ENCODE results near the gene SLC6A19.
"Not testable (repeated sequence)": the region's sequence is repeated elsewhere in the genome, so short reads cannot be mapped to it uniquely, and the experiment has no call there.

The SLC6A19 gene

GRCh38 chr5:1261643-1262042 lies 60.2 kb downstream of the SLC6A19 start:
- no peak for DNase-seq (ENCODE audit: low read depth in 1 of 2, low spot score in 1 of 2)

DNA sequence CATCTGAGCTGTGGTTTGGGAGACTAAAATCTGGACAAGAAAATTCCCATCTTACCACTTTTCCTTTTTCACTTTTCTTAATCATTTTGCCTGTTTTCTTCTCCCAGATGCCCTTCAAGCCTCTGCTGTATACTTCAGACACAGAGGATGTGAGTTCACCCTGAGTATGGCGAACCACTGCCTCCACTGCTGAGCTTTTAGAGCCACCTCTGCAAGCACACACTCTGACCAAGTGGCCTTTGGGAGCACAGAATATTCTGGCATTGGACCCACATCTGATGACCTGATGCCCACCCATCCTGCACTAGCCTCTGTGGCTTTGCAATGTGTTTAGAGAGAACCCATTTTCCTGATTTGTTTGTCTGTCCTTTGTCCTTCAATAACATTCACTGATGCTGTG lies 61.0 kb downstream of the SLC6A19 start:
- no peak for DNase-seq (ENCODE audit: low read depth in 1 of 2, low spot score in 1 of 2)

DNA sequence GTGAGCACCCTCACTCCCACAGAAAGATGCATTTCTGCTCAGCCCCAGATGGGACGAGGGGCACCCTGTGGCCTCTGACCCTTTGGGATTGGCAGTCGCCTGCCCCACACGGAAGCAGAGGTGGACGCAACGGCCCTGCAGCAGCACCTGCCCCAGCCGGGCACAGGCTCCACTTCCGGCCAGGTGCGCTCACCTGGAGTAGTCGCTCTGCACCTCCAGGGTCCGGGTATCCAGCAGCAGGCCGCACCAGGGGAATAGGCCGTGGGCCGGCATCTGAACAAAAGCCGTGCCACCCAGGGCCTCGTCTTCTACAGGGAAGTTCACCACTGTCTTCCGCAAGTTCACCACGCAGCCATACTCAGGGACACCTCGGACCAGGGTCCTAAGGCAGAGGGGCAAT lies 62.8 kb downstream of the SLC6A19 start:
- no peak for DNase-seq (ENCODE audit: low read depth in 1 of 2, low spot score in 1 of 2)

- no peak for DNase-seq (ENCODE audit: low read depth in 1 of 2, low spot score in 1 of 2)
These were observed 63.6 kb downstream of the SLC6A19 start for GRCh38 chr5:1265026-1265425.

DNA sequence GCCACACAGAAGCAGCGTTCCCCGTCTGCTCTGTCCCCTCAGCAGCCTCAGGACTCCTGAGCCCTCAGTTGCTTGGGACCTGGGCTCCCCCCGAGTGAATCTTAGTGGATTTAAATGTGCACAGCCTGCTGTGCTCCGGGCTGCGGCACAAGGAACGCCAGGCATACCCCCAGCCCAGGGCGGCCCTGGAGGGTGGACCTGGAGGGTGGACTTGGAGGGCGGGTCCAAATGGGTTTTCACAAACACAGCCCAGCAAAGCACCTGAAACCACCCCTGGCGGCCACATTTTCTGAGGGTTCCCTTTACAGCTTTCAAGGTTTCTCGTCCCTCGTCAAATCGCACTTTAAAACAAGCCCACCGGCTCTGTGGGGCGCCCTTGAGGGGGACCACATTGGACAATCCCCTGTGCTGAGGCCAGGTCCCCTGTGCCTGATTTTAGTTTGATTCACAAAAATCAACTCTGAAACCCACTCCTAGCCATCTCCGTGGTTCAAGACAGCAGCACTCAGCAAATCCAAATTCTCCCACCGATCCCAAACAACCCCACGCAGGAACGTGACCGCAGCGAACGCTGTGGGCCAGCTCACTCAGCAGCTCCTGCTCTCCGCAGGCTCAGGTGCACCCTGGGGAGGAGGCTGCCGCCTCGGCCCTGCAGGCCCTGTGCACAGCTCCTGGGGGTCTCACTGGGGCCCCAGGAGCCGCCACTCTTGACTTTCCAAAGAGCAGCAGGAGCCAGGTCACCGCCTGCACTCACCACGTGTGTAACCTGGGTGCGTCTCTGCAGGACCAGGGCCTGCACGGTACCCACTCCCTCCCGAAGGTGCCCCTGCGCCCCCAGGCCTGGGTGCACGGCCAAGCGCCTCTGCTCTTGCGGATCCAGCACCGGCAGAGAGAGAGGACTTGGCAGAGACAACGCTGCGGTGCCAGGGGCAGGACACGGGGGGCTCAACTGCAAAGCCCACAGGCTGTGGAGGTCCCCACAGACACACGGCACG lies 64.4 kb downstream of the SLC6A19 start:
- DNase-seq (ENCODE audit: low read depth in 1 of 2, low spot score in 1 of 2) = no peak

GRCh38 chr5:1266791-1267190 lies 65.4 kb downstream of the SLC6A19 start:
- DNase-seq (ENCODE audit: low read depth in 1 of 2, low spot score in 1 of 2) = no peak

DNA sequence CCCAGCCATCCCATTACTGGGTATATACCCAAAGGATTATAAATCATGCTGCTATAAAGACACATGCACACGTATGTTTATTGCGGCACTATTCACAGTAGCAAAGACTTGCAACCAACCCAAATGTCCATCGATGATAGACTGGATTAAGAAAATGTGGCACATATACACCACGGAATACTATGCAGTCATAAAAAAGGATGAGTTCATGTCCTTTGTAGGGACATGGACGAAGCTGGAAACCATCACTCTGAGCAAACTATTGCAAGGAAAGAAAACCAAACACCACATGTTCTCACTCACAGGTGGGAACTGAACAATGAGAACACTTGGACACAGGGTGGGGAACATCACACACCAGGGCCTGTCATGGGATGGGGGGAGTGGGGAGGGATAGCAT lies 66.1 kb downstream of the SLC6A19 start:
- DNase-seq (ENCODE audit: low read depth in 1 of 2, low spot score in 1 of 2) = not testable (repeated sequence)

DNA sequence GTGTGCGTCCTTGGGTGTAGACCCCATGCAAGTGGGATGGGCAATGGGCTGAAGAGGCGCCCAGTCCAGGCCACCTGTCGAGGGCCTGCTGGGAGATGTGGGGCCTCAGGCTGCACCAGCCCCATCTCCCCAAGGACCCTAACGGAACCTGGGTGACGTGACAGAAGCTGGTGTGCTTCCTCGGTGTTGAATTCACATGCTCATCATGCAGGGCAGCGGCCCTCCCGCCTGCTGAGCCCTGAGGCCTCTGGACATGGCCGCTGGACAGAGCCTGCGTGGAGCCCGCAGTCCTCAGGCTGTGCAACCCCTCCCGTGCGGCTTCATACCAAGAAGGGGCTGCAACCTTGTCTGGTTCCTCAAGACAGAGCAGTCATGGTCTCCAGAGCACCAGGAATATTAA lies 66.7 kb downstream of the SLC6A19 start:
- DNase-seq (ENCODE audit: low read depth in 1 of 2, low spot score in 1 of 2) = no peak

- no peak for DNase-seq (ENCODE audit: low read depth in 1 of 2, low spot score in 1 of 2)
These were observed 67.3 kb downstream of the SLC6A19 start for GRCh38 chr5:1268666-1269065.

GRCh38 chr5:1270426-1270825 lies 69.0 kb downstream of the SLC6A19 start:
- DNase-seq (ENCODE audit: low read depth in 1 of 2, low spot score in 1 of 2) = no peak

DNA sequence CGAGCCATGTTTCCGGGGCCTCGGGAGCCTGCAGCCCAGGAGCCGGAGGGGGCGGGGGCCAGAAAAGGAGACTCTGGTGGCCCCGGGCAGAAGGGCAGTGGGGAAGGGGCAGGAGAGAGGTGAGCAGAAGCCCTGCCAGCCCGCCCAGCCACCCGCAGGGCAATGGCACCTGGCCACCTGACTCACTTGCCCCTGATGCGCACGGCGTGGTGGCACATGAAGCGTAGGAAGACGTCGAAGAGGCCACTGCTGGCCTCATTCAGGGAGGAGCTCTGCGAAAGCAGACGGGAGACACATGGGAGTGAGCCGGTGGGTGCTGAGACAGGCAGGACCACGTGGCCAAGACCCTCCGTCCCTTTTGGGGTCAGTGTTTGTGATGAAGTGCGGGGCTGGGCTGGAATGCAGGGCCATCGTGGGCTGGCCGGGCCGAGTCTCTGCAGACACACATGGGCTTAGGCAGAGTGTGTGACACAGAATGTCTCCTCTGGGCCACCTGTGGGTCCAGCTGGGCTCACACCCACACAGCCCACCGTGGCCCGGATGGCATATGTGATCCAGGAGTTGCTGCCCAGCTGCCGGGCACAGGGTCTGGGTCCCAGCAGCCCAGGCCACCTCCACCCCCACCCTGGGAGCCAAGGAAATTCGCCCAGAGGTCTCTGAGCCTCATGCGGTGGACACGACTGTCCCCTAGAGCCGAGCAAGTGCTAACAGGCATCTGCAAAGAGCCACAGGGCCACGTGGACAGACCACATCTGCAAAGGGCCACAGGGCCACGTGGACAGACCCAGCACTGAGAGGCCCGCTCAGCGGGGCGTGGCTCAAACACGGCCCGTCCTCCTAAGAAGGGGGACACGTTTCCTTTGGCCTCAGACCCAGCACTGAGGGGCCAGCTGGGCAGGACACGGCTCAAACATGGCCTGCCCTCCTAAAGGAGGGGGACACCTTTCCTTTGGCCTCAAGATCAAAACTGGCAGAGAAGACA lies 69.8 kb downstream of the SLC6A19 start:
- no peak for DNase-seq (ENCODE audit: low read depth in 1 of 2, low spot score in 1 of 2)

DNA sequence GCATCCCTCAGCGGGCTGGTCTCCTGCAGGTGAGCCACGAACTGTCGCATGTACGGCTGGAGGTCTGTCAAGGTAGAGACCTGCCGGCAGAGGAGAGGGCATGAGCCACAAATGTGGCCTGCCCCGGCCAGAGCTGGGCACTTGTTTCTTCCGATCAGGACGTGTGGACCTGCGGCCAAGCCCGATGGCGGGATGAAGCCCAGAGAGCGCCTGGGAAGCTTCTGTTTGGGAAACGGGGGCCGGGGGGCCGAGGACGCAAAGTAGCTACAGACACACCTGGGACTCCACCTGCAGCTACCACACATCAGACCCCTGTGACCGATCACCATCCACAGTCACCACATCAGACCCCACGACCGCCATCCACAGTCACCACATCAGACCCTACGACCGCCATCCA lies 70.8 kb downstream of the SLC6A19 start:
- DNase-seq (ENCODE audit: low read depth in 1 of 2, low spot score in 1 of 2) = no peak

DNA sequence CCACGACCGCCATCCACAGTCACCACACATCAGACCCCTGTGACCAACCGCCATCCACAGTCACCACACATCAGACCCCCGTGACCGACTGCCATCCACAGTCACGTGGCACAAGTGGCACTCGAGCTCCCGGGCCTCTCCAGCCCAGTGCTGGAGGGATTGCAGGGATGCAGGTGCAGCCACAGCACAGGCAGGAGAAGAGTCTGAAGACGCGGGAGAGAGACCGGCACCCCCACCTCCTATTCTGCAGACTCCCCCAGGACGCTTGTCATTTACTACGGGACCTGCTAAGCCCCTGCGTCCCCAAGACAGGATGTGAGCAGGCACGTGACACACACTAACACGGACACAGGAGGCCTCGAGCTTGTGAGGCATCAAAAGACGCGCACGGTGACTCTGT lies 72.3 kb downstream of the SLC6A19 start:
- no peak for DNase-seq (ENCODE audit: low read depth in 1 of 2, low spot score in 1 of 2)

DNA sequence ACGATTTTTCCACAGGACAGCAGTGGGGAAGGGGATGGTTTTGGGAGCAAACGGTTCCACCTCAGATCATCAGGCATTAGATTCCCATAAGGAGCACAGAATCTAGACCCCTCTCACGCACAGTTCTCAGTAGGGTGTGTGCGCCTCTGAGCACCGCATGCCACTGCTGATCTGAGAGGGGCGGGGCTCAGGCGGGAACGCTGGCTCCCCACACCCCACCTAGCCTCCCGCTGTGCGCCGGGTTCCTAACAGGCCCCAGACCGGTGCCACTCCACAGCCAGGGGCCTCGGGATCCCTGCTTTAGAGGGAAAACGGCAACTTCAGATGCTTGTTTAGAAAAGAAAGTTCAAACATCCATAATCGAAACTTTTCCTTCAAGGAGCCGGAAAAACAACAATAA lies 73.1 kb downstream of the SLC6A19 start:
- no peak for DNase-seq (ENCODE audit: low read depth in 1 of 2, low spot score in 1 of 2)
